AG04450 (cell line): ENCODE measurements around the gene GRXCR1. TPM values are rescaled to one million over a fixed set of nuclear protein-coding genes. Genes with fewer than 3 reads are reported as not detected.

Experiments used
- CTCF ChIA-PET: fragments of 300-600, 350-600 bp; formaldehyde crosslinking; extraction: SDS; loops from one replicate; lab custom pipeline; 2022; ENCODE audit warnings: antibody characterized with exemption, inconsistent platforms; lab: Charles Lee
- POLR2A ChIA-PET: fragments of 350-600 bp; formaldehyde crosslinking; extraction: SDS; loops from one replicate; lab custom pipeline; 2021; ENCODE audit warnings: antibody characterized with exemption, inconsistent platforms; lab: Yijun Ruan, JAX
- DNase-seq: peaks from one replicate; pipeline ENCODE4 v3.0.0-alpha.2; 2011; ENCODE audit warnings: low read depth, low spot score
- H3K27ac ChIP-seq: one replicate; pipeline ENCODE4 v1.5.1; 2012; ENCODE audit warnings: low read depth, low read length, control low read depth
- H3K27me3 ChIP-seq: one replicate; pipeline ENCODE4 v1.6.0; 2012; ENCODE audit warnings: low read length; ENCODE audit not compliant: control insufficient read depth, insufficient read depth
- H3K4me3 ChIP-seq: 2 replicates; pipeline ENCODE4 v1.5.1; 2011; ENCODE audit warnings: mild to moderate bottlenecking, low read depth, low read length, control low read depth
- H3K9me3 ChIP-seq: 2 replicates; pipeline ENCODE4 v1.5.1; 2012; ENCODE audit warnings: low read length; ENCODE audit not compliant: control insufficient read depth, insufficient read depth
- polyA plus RNA-seq: library from polyadenylated mRNA; depleted of rRNA; stranded (reverse); fragments of >200 nt; gene quantifications from 2 replicates; pipeline ENCODE4 v1.2.3, GENCODE V29; 2011
- TF ChIP-seq, protein P1 (sequence below): IDR thresholded peaks from 2 replicates; pipeline ENCODE4 v1.5.1; 2011; ENCODE audit warnings: low read depth, low read length, control low read depth, inconsistent platforms

Gene GRXCR1
- polyA plus RNA-seq, 1 experiment, result not detected

DNA sequence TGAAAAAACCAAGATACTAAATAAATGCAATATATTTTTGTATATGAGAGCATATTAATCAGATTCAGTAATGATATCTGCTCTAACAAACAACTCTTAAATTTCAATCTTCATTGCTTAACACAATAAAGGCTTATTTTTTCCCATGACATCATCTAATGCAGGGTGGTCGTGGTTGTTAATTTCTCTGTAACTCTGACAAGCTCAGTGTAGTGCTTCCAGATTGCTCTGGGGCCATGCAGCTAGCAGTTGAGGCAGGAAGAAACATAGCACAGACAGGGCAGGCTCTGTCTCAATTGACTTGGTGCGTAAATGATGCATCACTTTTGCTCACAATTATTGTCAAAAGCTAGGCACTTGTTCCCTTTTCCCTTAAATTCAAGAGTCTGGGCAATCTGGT, 869 bp upstream of the GRXCR1 start:
- Histone ChIP-seq H3K27me3 (no peaks in the 10 kb centered on the region), H3K27ac (no peak overlapping the region), H3K9me3 (peaks cover 3% of the 10 kb centered on the region; the same call in 1 of the 2 replicates), H3K4me3 (no peak overlapping the region)
- CTCF ChIA-PET, result no interaction called here
- POLR2A ChIA-PET, result no interaction called here
- DNase-seq, result no peak
- TF ChIP-seq, protein P1, sequence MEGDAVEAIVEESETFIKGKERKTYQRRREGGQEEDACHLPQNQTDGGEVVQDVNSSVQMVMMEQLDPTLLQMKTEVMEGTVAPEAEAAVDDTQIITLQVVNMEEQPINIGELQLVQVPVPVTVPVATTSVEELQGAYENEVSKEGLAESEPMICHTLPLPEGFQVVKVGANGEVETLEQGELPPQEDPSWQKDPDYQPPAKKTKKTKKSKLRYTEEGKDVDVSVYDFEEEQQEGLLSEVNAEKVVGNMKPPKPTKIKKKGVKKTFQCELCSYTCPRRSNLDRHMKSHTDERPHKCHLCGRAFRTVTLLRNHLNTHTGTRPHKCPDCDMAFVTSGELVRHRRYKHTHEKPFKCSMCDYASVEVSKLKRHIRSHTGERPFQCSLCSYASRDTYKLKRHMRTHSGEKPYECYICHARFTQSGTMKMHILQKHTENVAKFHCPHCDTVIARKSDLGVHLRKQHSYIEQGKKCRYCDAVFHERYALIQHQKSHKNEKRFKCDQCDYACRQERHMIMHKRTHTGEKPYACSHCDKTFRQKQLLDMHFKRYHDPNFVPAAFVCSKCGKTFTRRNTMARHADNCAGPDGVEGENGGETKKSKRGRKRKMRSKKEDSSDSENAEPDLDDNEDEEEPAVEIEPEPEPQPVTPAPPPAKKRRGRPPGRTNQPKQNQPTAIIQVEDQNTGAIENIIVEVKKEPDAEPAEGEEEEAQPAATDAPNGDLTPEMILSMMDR, result no peak

DNA sequence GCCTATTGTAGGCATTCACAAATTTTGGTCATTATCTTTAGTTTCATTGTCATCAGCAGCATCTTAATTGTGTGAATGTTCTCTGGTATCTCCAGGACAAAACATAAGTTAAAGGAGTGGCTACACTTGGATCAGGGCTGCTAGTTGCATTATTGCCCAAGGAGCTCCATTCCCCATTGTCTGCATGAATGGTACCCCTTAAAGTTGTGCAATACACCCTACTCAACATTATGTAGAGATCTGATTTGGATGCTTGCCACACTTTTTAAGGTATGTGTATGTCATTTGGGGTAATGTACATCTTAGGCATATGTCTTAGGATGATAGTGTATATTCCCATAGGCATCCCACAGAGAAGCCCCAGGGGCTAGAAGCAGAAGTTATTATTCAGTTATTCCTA, 2.9 kb downstream of the GRXCR1 start:
- TF ChIP-seq, protein P1, result no peak
- H3K4me3 ChIP-seq, result no peak overlapping the region
- peaks cover 3% of the 10 kb centered on the region; the same call in 1 of the 2 replicates for H3K9me3 ChIP-seq
- CTCF ChIA-PET, result no interaction called here
- no peak overlapping the region for H3K27ac ChIP-seq
- no peaks in the 10 kb centered on the region for H3K27me3 ChIP-seq
- POLR2A ChIA-PET, result no interaction called here
- no peak for DNase-seq

DNA sequence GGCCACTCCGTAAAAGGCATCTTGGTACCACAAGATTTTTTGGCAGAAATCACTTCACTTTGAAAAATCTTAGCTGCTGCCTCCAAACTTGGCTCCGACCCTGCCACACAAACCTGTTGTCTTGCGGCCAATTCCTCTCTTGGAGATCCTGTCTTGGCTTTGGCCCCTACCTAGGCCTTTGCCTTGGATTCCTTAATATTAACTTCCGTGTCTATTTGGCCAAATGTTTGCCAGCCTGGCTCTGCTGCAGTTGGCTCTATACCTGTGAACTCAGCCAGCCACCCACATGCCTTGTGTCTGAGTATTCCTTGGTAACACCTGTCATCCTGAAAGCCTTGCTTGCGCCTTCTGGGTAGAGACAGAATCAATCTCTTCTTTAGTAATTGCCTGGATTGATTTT, 12.5 kb downstream of the GRXCR1 start:
- Histone ChIP-seq H3K9me3 (peaks cover 11% of the 10 kb centered on the region; the same call in 1 of the 2 replicates), H3K27me3 (no peaks in the 10 kb centered on the region), H3K4me3 (no peak overlapping the region), H3K27ac (no peak overlapping the region)
- ChIA-PET CTCF (no interaction called here), POLR2A (no interaction called here)
- no peak for DNase-seq
- TF ChIP-seq, protein P1, result no peak

DNA sequence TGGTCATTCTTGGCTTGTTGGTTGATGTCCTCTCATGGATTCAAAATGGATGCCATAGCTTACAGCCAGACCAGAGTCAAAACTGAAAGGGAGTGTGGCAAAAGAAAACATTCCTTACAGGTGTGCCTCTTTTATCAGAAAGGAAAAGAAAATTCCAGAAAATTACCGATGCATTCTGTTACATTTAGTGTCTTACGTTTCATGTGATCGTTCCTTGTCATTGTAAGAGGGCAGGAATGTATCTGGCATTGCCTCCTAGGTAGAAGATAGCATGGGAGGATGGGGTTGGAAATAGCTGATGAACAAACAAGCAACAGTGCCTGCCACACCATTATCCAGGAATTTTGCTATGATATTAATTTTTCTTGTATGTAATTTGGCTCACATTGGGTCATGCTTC, 13.1 kb downstream of the GRXCR1 start:
- POLR2A ChIA-PET, result no interaction called here

DNA sequence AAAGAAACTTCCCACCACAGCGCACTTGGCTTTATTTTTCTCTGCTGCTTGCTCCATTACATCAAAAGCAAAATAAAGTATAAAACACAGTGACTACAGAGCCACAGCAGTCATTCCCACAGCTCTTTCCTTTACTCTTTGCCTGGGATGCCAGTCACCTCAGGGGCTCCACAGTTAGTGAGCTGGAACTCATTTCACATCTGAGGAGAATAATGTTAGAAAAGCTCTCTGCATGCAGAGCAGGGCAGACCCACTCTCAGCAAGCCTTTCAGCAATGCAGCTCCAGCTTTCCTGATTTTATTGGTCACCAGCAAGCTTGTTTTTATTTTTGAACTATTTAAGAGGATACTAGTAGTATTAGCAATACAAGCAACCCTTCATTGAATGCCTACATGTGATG, 13.8 kb downstream of the GRXCR1 start:
- Histone ChIP-seq H3K4me3 (no peak overlapping the region), H3K27me3 (no peaks in the 10 kb centered on the region), H3K27ac (no peak overlapping the region), H3K9me3 (peaks cover 11% of the 10 kb centered on the region; the same call in 1 of the 2 replicates)
- ChIA-PET POLR2A (no interaction called here), CTCF (no interaction called here)
- no peak for DNase-seq
- TF ChIP-seq, protein P1, result no peak

More for the DNA sequence above, 13.1 kb downstream of the GRXCR1 start:
- no peak for DNase-seq
- TF ChIP-seq, protein P1, result no peak
- CTCF ChIA-PET, result no interaction called here
- no peak overlapping the region for H3K4me3 ChIP-seq
- H3K27me3 ChIP-seq, result no peaks in the 10 kb centered on the region
- H3K9me3 ChIP-seq, result peaks cover 11% of the 10 kb centered on the region; the same call in 1 of the 2 replicates
- H3K27ac ChIP-seq, result no peak overlapping the region
